Measurements from ENCODE around the gene CAPZB.

- TF ChIP-seq, protein P1, sequence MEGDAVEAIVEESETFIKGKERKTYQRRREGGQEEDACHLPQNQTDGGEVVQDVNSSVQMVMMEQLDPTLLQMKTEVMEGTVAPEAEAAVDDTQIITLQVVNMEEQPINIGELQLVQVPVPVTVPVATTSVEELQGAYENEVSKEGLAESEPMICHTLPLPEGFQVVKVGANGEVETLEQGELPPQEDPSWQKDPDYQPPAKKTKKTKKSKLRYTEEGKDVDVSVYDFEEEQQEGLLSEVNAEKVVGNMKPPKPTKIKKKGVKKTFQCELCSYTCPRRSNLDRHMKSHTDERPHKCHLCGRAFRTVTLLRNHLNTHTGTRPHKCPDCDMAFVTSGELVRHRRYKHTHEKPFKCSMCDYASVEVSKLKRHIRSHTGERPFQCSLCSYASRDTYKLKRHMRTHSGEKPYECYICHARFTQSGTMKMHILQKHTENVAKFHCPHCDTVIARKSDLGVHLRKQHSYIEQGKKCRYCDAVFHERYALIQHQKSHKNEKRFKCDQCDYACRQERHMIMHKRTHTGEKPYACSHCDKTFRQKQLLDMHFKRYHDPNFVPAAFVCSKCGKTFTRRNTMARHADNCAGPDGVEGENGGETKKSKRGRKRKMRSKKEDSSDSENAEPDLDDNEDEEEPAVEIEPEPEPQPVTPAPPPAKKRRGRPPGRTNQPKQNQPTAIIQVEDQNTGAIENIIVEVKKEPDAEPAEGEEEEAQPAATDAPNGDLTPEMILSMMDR (IDR thresholded peaks at IDR 0.05), result no peak
- TF ChIP-seq POLR2A (IDR thresholded peaks at IDR 0.05), result no peak
These were observed 108.6 kb downstream of the CAPZB start for GRCh38 chr1:19376428-19377372.
